Activated CD8-positive, alpha-beta T cell treated with anti-CD3 and anti-CD28 coated beads for 36 hours (primary cell): ENCODE data around the gene EMX1. TPM values are rescaled to one million over a fixed set of nuclear protein-coding genes. Genes with fewer than 3 reads are reported as not detected.

Experiments
- ATAC-seq: fragments of 200-7000 bp; cut with Tn5 transposase; one replicate; pipeline ENCODE4 v1.10.0; 2021; ENCODE audit warnings: mild to moderate bottlenecking, moderate library complexity
- CTCF ChIA-PET: fragments of 350-600 bp; sonication (Branson Sonifier 250); formaldehyde crosslinking; loops from one replicate; lab custom pipeline; 2021; ENCODE audit warnings: antibody characterized with exemption; lab: Charles Lee
- POLR2A ChIA-PET: fragments of 350-600 bp; sonication (Branson Sonifier 250); formaldehyde crosslinking; loops from one replicate; lab custom pipeline; 2021; ENCODE audit warnings: antibody characterized with exemption; lab: Charles Lee
- DNase-seq: peaks from one replicate; pipeline ENCODE4 v3.0.0-alpha.2; 2020
- H3K27ac Mint-ChIP-seq: one replicate; pipeline ENCODE4 v1.8.0; 2021; ENCODE audit warnings: mild to moderate bottlenecking, mixed read lengths
- H3K27me3 Mint-ChIP-seq: one replicate; pipeline ENCODE4 v1.8.0; 2021; ENCODE audit warnings: mixed read lengths
- H3K36me3 Mint-ChIP-seq: one replicate; pipeline ENCODE4 v1.8.0; 2021; ENCODE audit warnings: low read depth, mixed read lengths
- H3K4me1 Mint-ChIP-seq: one replicate; pipeline ENCODE4 v1.8.0; 2021; ENCODE audit warnings: low read depth, mixed read lengths
- H3K4me3 Mint-ChIP-seq: one replicate; pipeline ENCODE4 v1.8.0; 2021; ENCODE audit warnings: mild to moderate bottlenecking, moderate library complexity, mixed read lengths
- H3K9me3 Mint-ChIP-seq: one replicate; pipeline ENCODE4 v1.8.0; 2021; ENCODE audit warnings: mixed read lengths
- CTCF ChIP-seq: fragments of 200-600 bp; IDR thresholded peaks from one replicate; pipeline ENCODE4 v1.8.0; 2022; ENCODE audit warnings: antibody characterized with exemption, mild to moderate bottlenecking
- intact Hi-C: fragments of 100-400 bp; cut with micrococcal nuclease; formaldehyde crosslinking; loops from one replicate; pipeline ENCODE4 v1.10.0; 2022
- total RNA-seq, 2 experiments: library from RNA; stranded (reverse); gene quantifications; one replicate each; pipeline ENCODE4 v1.2.3, GENCODE V29; 2021

The EMX1 gene
- total RNA-seq, 2 experiments from 2014 or later, result not detected

- Mint-ChIP-seq H3K4me1 (peaks cover 10% of the 10 kb centered on the region), H3K27ac (no peak overlapping the region), H3K27me3 (no peaks in the 10 kb centered on the region), H3K4me3 (no peak overlapping the region), H3K36me3 (no peaks in the 10 kb centered on the region), H3K9me3 (no peaks in the 10 kb centered on the region)
- ChIA-PET CTCF (interaction anchor here (2.4 kb wide), 1 partner anchor 18 kb away, joined by 9 read pairs; no protein-coding TSS in a partner anchor), POLR2A (no interaction called here)
- ATAC-seq (no peak), DNase-seq (no peak)
- TF ChIP-seq CTCF, result no peak
- intact Hi-C loops, result no loop called here
Observed at GRCh38 chr2:72955228-72956049, 38.1 kb downstream of the EMX1 start.

- intact Hi-C loops, result no loop called here
- Mint-ChIP-seq H3K4me3 (no peak overlapping the region), H3K27me3 (no peaks in the 10 kb centered on the region), H3K4me1 (peaks cover 10% of the 10 kb centered on the region), H3K27ac (no peak overlapping the region), H3K36me3 (no peaks in the 10 kb centered on the region), H3K9me3 (no peaks in the 10 kb centered on the region)
- no peak for DNase-seq
- POLR2A ChIA-PET, result no interaction called here
- no peak for TF ChIP-seq CTCF
- ATAC-seq, result no peak
- CTCF ChIA-PET, result interaction anchor here (2.4 kb wide), 1 partner anchor 18 kb away, joined by 9 read pairs; no protein-coding TSS in a partner anchor
Observed at GRCh38 chr2:72956050-72956395, 38.7 kb downstream of the EMX1 start.

GRCh38 chr2:72956936-72957335 is 39.6 kb downstream of the EMX1 start:
- Mint-ChIP-seq H3K9me3 (no peaks in the 10 kb centered on the region), H3K4me1 (peaks cover 10% of the 10 kb centered on the region), H3K4me3 (no peak overlapping the region), H3K36me3 (no peaks in the 10 kb centered on the region), H3K27ac (no peak overlapping the region), H3K27me3 (no peaks in the 10 kb centered on the region)
- TF ChIP-seq CTCF, result no peak
- intact Hi-C loops, result no loop called here
- CTCF ChIA-PET, result interaction anchor here (2.4 kb wide), 1 partner anchor 17 kb away, joined by 9 read pairs; no protein-coding TSS in a partner anchor
- ATAC-seq (no peak), DNase-seq (no peak)
- POLR2A ChIA-PET, result no interaction called here

GRCh38 chr2:72958542-72959385 is 41.4 kb downstream of the EMX1 start:
- POLR2A ChIA-PET, result no interaction called here
- DNase-seq, result no peak
- Mint-ChIP-seq H3K9me3 (no peaks in the 10 kb centered on the region), H3K36me3 (no peaks in the 10 kb centered on the region), H3K4me1 (peaks cover 7% of the 10 kb centered on the region), H3K4me3 (no peak overlapping the region), H3K27ac (peak overlapping the region; percentile 5), H3K27me3 (no peaks in the 10 kb centered on the region)
- no peak for TF ChIP-seq CTCF
- CTCF ChIA-PET, result no interaction called here
- ATAC-seq, result no peak
- intact Hi-C loops, result no loop called here

- CTCF ChIA-PET, result no interaction called here
- Mint-ChIP-seq H3K27me3 (no peaks in the 10 kb centered on the region), H3K4me1 (peaks cover 2% of the 10 kb centered on the region), H3K9me3 (no peaks in the 10 kb centered on the region), H3K4me3 (no peak overlapping the region), H3K36me3 (no peaks in the 10 kb centered on the region), H3K27ac (no peak overlapping the region)
- no peak for DNase-seq
- intact Hi-C loops, result no loop called here
- no peak for TF ChIP-seq CTCF
- POLR2A ChIA-PET, result no interaction called here
- ATAC-seq, result no peak
Observed at GRCh38 chr2:72959554-72959953, 42.2 kb downstream of the EMX1 start.
